AG04449 (cell line): Measurements from ENCODE around the gene VAV1.
"Not testable (repeated sequence)": the region's sequence is repeated elsewhere in the genome, so short reads cannot be mapped to it uniquely, and the experiment has no call there.

ENCODE experiments used
- CTCF ChIA-PET: fragments of 350-600 bp; formaldehyde crosslinking; extraction: SDS; loops from one replicate; lab custom pipeline; 2021; ENCODE audit warnings: antibody characterized with exemption; lab: Yijun Ruan, JAX
- POLR2A ChIA-PET: fragments of 400-600, 350-600 bp; formaldehyde crosslinking; extraction: SDS; loops from one replicate; lab custom pipeline; 2020; ENCODE audit warnings: antibody characterized with exemption, inconsistent platforms; lab: Yijun Ruan, JAX
- DNase-seq: peaks from one replicate; pipeline ENCODE4 v3.0.0-alpha.2; 2010; ENCODE audit warnings: low read depth, low spot score
- H3K4me3 ChIP-seq: 2 replicates; pipeline ENCODE4 v1.5.1; 2011; ENCODE audit warnings: low read depth, mild to moderate bottlenecking, control low read depth, low read length
- CTCF ChIP-seq: IDR thresholded peaks from one replicate; pipeline ENCODE4 v1.5.1; 2011; ENCODE audit warnings: mild to moderate bottlenecking, moderate library complexity, low read length, control low read depth, inconsistent platforms; ENCODE audit not compliant: insufficient read depth; ENCODE audit errors: missing control alignments

VAV1 gene

GRCh38 chr19:6793411-6793810 is 20.9 kb downstream of the VAV1 start:
- no peak for DNase-seq
- ChIA-PET CTCF (no interaction called here), POLR2A (no interaction called here)
- no peak for TF ChIP-seq CTCF
- no peak overlapping the region for H3K4me3 ChIP-seq

- no peak for TF ChIP-seq CTCF
- no peak overlapping the region for H3K4me3 ChIP-seq
- CTCF ChIA-PET: no interaction called here
- POLR2A ChIA-PET: no interaction called here
- DNase-seq: no peak
These were observed 21.5 kb downstream of the VAV1 start for GRCh38 chr19:6793973-6794372.

GRCh38 chr19:6794686-6795431 is 22.4 kb downstream of the VAV1 start:
- CTCF ChIA-PET: no interaction called here
- POLR2A ChIA-PET: no interaction called here
- no peak overlapping the region for H3K4me3 ChIP-seq
- no peak for TF ChIP-seq CTCF
- DNase-seq: no peak

GRCh38 chr19:6796278-6796677 is 23.8 kb downstream of the VAV1 start:
- no peak for TF ChIP-seq CTCF
- H3K4me3 ChIP-seq: no peak overlapping the region
- ChIA-PET POLR2A (no interaction called here), CTCF (no interaction called here)
- DNase-seq: no peak

- no peak for DNase-seq
- CTCF ChIA-PET: interaction anchor here (1.0 kb wide), 1 partner anchor 67 kb away, joined by 3 read pairs; no protein-coding TSS in a partner anchor
- TF ChIP-seq CTCF: no peak
- H3K4me3 ChIP-seq: no peak overlapping the region
- POLR2A ChIA-PET: no interaction called here
These were observed 25.1 kb downstream of the VAV1 start for GRCh38 chr19:6797646-6798045.

GRCh38 chr19:6800160-6800790 is 27.8 kb downstream of the VAV1 start:
- POLR2A ChIA-PET: interaction anchor here (0.8 kb wide), 1 partner anchor 62 kb away, joined by 3 read pairs; no protein-coding TSS in a partner anchor
- DNase-seq, H3K4me3 ChIP-seq, CTCF ChIA-PET: not testable (repeated sequence)
